ENCODE data around the gene XBP1.

The XBP1 gene

DNA sequence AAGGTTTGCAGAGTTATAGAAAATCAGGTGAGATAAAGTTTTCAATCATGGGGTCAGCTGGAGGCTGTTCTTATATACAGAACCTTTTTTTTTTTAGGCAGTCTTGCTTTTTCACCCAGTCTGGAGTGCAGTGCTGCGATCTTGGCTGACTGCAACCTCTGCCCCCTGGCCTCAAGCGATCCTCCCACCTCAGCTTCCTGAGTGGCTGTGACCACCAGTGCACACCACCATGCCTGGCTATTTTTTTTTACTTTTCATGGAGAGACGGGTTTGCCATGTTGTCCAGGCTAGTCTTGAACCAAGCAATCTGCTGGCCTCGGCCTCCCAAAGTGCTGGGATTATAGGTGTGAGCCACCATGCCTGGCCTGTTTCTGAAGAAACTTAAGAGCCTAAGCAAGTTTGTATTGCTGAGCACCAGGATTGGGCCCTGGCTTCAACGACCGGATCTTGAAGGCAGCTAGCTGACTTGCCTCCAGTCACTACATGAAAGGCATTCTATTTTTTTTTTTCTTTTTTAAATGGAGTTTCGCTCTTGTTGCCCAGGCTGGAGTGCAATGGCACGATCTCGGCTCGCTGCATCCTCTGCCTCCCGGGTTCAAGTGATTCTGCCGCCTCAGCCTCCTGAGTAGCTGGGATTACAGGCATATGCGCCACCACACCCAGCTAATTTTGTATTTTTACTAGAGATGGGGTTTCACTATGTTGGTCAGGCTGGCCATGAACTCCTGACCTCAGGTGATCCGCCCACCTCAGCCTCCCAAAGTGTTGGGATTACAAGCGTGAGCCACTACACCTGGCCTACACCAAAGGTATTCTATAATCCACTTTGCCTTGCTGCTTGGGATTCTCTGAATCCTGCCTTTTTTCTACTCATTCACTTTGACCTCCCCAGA, 7.6 kb downstream of the XBP1 start:
- WGBS, 2 experiments = 91 to 94% methylated on average over 15 of the region's 15 CpGs
- no peak overlapping the region for H3K27ac ChIP-seq (ENCODE audit: insufficient read depth, low read depth, low read length, poor library complexity, severe bottlenecking)
- peaks cover 26% of the 10 kb centered on the region for H3K36me3 ChIP-seq (ENCODE audit: control insufficient read depth, insufficient read depth, low read length)

DNA sequence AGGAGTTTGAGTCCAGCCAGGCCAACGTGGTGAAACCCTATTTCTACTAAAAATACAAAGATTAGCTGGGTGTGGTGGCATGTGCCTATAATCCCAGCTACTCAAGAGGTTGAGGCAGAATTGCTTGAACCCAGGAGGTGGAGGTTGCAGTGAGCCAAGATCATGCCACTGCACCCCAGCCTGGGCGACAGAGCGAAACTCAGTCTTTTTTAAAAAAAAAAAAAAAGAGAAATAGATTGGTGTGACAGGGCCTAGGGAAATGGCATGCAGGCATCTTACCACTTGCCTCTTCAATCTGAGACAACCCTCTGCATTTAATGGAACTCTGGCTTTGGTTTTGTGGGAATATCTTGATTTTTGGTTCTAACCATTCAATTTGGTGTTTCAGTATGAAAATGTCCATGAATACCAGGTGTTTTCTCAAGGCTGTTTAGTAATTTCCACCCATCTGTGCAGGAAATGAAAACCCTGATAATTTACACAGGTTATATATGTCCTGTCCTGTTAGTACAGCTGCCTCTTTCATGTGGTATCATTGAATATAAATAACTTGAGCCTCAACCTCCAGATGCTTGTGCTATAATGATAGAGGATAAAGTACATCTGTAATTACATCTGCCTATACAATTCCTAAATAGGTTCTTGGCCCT, 8.4 kb downstream of the XBP1 start:
- Histone ChIP-seq H3K27ac (ENCODE audit: insufficient read depth, low read depth, low read length, poor library complexity, severe bottlenecking) (no peak overlapping the region), H3K9me3 (ENCODE audit: control insufficient read depth, low read length) (no peaks in the 10 kb centered on the region), H3K36me3 (ENCODE audit: control insufficient read depth, insufficient read depth, low read length) (peaks cover 20% of the 10 kb centered on the region), H3K27me3 (ENCODE audit: control insufficient read depth, insufficient read depth, low read length, poor library complexity, severe bottlenecking) (no peaks in the 10 kb centered on the region), H3K4me3 (ENCODE audit: insufficient read depth, low read depth, low read length) (no peak overlapping the region), H3K4me1 (ENCODE audit: control insufficient read depth, insufficient read depth, low read length) (no peaks in the 10 kb centered on the region)
- WGBS, 2 experiments = 87 to 97% methylated on average over 3 of the region's 3 CpGs

More for the DNA sequence above, 7.6 kb downstream of the XBP1 start:
- Histone ChIP-seq H3K4me1 (ENCODE audit: control insufficient read depth, insufficient read depth, low read length) (no peaks in the 10 kb centered on the region), H3K27me3 (ENCODE audit: control insufficient read depth, insufficient read depth, low read length, poor library complexity, severe bottlenecking) (no peaks in the 10 kb centered on the region), H3K9me3 (ENCODE audit: control insufficient read depth, low read length) (no peaks in the 10 kb centered on the region), H3K4me3 (ENCODE audit: insufficient read depth, low read depth, low read length) (no peak overlapping the region)

DNA sequence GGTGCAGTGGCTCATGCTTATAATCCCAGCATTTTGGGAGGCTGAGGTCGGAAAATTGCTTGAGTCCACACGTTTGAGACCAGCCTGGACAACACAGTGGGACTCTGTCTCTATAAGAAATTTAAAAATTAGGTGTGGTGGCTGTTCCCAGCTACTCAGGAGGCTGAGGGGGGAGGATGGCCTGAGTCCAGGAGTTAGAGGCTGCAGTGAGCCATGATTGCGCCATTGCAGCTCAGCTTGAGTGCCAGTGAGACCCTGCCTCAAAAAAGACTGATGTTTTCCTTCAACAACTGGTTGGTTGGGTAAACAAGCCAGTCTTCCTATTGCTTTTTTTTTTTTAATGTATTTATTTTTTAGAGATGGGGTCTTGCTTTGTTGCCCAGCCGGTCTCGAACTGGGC, 9.2 kb downstream of the XBP1 start:
- Histone ChIP-seq H3K4me3 (ENCODE audit: insufficient read depth, low read depth, low read length) (no peak overlapping the region), H3K36me3 (ENCODE audit: control insufficient read depth, insufficient read depth, low read length) (peaks cover 20% of the 10 kb centered on the region), H3K27me3 (ENCODE audit: control insufficient read depth, insufficient read depth, low read length, poor library complexity, severe bottlenecking) (no peaks in the 10 kb centered on the region), H3K9me3 (ENCODE audit: control insufficient read depth, low read length) (no peaks in the 10 kb centered on the region), H3K4me1 (ENCODE audit: control insufficient read depth, insufficient read depth, low read length) (no peaks in the 10 kb centered on the region), H3K27ac (ENCODE audit: insufficient read depth, low read depth, low read length, poor library complexity, severe bottlenecking) (no peak overlapping the region)
- WGBS, 2 experiments = 92 to 95% methylated on average over 5 of the region's 5 CpGs

DNA sequence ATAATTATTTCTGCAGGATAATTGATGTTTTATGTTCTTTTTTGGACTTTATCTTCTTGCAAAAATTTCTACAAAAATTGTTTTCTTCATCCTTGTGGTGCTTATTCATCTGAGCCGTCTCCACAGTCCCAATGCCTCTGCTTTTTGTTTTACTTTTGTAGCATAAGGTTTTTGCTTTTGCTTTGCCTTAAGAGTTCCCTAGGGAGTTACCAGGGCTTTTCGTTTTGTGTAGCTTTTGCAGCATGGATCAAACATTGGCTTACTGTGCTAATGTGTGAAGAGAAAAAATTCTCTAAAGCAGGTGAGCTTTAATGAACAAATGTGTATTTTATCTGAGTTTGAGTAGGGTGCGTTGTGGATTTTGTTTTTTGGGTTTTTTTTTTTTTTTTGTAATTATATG, 11.8 kb downstream of the XBP1 start:
- Histone ChIP-seq H3K36me3 (ENCODE audit: control insufficient read depth, insufficient read depth, low read length) (peaks cover 39% of the 10 kb centered on the region), H3K27me3 (ENCODE audit: control insufficient read depth, insufficient read depth, low read length, poor library complexity, severe bottlenecking) (no peaks in the 10 kb centered on the region), H3K27ac (ENCODE audit: insufficient read depth, low read depth, low read length, poor library complexity, severe bottlenecking) (no peak overlapping the region), H3K9me3 (ENCODE audit: control insufficient read depth, low read length) (no peaks in the 10 kb centered on the region), H3K4me1 (ENCODE audit: control insufficient read depth, insufficient read depth, low read length) (no peaks in the 10 kb centered on the region), H3K4me3 (ENCODE audit: insufficient read depth, low read depth, low read length) (no peak overlapping the region)
- 93 to 94% methylated on average over 3 of the region's 3 CpGs for WGBS, 2 experiments

DNA sequence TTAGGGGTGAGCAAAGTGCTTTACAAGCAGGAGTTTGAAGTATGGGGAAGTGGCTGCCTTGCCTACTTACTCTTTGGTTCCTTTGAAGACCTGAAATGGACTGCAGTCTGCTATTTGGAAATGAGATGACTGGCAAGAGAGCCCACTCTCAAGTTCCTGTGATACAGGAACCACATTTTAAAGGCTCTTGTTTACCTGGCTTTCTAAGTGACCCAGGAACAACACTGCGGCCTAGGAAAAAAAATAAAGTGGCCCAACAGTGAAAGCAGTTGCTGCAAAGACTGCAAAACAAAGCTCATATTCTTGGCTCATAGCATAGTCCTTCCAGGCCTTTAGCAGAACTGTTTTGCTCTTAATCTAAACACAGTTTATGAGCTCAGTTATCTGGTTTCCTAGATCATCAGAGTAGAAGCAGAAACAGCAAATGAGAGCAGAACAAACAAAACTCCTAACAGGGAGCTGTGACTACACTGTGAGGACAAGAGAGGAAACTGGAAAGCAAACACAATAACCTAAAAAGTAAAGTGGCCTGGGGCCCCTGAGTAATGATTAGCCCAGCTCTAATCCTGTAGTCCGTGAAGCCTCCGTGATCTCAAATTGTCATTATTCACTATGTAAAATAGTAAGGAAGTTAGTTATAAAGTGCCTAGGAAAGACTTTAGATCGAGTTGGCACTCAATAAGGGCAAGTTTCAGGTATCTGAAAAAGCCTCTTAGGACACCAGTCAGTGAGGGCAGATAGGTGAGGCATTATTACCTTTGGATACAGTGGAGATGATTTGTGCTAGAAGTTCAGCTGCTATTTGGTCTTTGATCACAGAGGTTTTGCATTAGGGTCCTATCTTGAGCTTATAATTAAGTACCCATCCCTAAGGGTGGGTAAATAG, 16.3 kb downstream of the XBP1 start:
- Histone ChIP-seq H3K27me3 (ENCODE audit: control insufficient read depth, insufficient read depth, low read length, poor library complexity, severe bottlenecking) (no peaks in the 10 kb centered on the region), H3K4me1 (ENCODE audit: control insufficient read depth, insufficient read depth, low read length) (no peaks in the 10 kb centered on the region), H3K9me3 (ENCODE audit: control insufficient read depth, low read length) (no peaks in the 10 kb centered on the region), H3K36me3 (ENCODE audit: control insufficient read depth, insufficient read depth, low read length) (peaks cover 66% of the 10 kb centered on the region), H3K4me3 (ENCODE audit: insufficient read depth, low read depth, low read length) (no peak overlapping the region), H3K27ac (ENCODE audit: insufficient read depth, low read depth, low read length, poor library complexity, severe bottlenecking) (no peak overlapping the region)
- 87 to 99% methylated on average over 4 of the region's 4 CpGs for WGBS, 2 experiments

DNA sequence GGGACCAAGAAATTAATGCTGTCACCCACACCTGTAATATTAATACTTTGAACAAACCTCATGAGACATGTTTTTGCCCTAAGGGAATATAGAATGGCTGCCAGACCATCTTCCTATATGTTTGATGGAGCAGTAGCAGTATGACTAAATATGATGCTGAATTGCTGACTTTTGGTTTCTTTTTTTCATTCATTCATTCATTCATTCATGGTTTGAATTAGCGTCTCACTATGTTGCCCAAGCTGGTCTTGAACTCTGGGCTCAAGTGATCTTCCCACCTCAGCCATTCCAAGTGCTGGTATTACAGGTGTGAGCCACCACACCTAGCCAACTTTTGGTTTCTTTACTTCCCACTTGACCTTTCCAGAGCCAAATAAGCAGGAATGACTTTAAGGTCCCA, 20.1 kb downstream of the XBP1 start:
- no peak overlapping the region for H3K27ac ChIP-seq (ENCODE audit: insufficient read depth, low read depth, low read length, poor library complexity, severe bottlenecking)
- H3K4me1 ChIP-seq (ENCODE audit: control insufficient read depth, insufficient read depth, low read length) = no peaks in the 10 kb centered on the region
- peaks cover 47% of the 10 kb centered on the region for H3K36me3 ChIP-seq (ENCODE audit: control insufficient read depth, insufficient read depth, low read length)
- no peaks in the 10 kb centered on the region for H3K9me3 ChIP-seq (ENCODE audit: control insufficient read depth, low read length)
- no peak overlapping the region for H3K4me3 ChIP-seq (ENCODE audit: insufficient read depth, low read depth, low read length)
- H3K27me3 ChIP-seq (ENCODE audit: control insufficient read depth, insufficient read depth, low read length, poor library complexity, severe bottlenecking) = no peaks in the 10 kb centered on the region
- WGBS, 2 experiments = 88 to 94% methylated on average over 1 of the region's 1 CpG

DNA sequence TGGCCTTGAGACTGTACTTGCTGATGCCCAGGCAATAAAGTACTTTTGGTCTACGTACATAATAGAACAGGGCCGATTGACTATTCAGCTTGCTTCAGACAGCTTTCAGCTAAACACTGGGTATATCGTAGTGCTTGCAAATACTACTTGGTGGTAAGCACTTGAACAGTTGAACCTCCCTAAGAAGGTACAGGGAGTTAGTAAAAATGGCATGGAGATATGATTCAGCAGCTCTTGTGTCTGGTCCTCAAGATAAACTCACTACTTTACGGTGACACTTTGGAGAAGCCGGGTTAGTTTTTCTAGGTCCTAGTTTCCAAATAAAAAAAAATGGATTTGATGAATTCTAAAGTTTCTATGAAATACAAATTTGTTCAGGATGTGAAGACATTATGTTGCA, 20.5 kb downstream of the XBP1 start:
- H3K4me1 ChIP-seq (ENCODE audit: control insufficient read depth, insufficient read depth, low read length) = no peaks in the 10 kb centered on the region
- WGBS, 2 experiments = 90 to 99% methylated on average over 5 of the region's 5 CpGs
- H3K27ac ChIP-seq (ENCODE audit: insufficient read depth, low read depth, low read length, poor library complexity, severe bottlenecking) = no peak overlapping the region
- H3K9me3 ChIP-seq (ENCODE audit: control insufficient read depth, low read length) = no peaks in the 10 kb centered on the region
- peaks cover 43% of the 10 kb centered on the region for H3K36me3 ChIP-seq (ENCODE audit: control insufficient read depth, insufficient read depth, low read length)
- H3K4me3 ChIP-seq (ENCODE audit: insufficient read depth, low read depth, low read length) = no peak overlapping the region
- no peaks in the 10 kb centered on the region for H3K27me3 ChIP-seq (ENCODE audit: control insufficient read depth, insufficient read depth, low read length, poor library complexity, severe bottlenecking)

DNA sequence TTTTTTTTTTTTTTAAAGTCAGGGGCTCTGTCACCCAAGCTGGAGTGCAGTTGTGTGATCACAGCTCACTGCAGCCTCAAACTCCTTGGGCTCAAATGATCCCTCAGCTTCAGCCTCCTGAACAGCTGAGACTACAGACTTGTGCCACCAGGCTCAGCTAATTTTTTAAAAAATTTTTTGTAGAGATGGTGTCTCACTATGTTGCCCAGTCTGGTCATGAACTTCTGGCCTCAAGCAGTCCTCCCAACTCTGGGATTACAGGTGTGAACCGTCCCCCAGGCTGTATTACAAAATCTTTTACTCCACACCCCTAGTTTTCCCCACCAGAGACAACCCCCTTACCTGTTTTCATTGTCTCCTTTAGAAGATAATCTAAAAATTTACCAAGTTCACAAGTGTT, 26.0 kb downstream of the XBP1 start:
- Histone ChIP-seq H3K27ac (ENCODE audit: insufficient read depth, low read depth, low read length, poor library complexity, severe bottlenecking) (no peak overlapping the region), H3K27me3 (ENCODE audit: control insufficient read depth, insufficient read depth, low read length, poor library complexity, severe bottlenecking) (no peaks in the 10 kb centered on the region), H3K4me1 (ENCODE audit: control insufficient read depth, insufficient read depth, low read length) (no peaks in the 10 kb centered on the region), H3K36me3 (ENCODE audit: control insufficient read depth, insufficient read depth, low read length) (peaks cover 8% of the 10 kb centered on the region), H3K9me3 (ENCODE audit: control insufficient read depth, low read length) (no peaks in the 10 kb centered on the region), H3K4me3 (ENCODE audit: insufficient read depth, low read depth, low read length) (no peak overlapping the region)
- 91 to 100% methylated on average over 1 of the region's 1 CpG for WGBS, 2 experiments

DNA sequence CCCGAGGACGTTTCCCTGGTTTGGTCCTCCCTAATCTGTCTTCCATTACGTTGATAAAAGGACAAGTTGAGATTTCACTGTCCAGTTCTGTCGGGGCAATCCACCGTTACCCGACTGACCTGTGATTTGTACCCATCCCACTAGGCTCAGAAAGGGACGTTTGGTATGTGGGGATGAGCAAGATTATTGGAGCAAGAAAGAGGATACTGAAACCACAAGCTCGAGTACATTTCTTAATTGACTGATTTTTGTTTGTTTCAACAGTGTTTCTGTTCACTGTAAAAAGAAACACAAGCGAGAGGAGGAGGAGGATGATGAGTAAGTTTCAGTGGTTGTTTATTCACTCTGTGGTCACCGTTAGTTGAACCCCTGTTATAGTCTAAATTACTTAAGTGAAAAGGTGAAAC, 26.9 kb downstream of the XBP1 start:
- Histone ChIP-seq H3K4me3 (ENCODE audit: insufficient read depth, low read depth, low read length) (peak overlapping the region; percentile 78), H3K9me3 (ENCODE audit: control insufficient read depth, low read length) (no peaks in the 10 kb centered on the region), H3K4me1 (ENCODE audit: control insufficient read depth, insufficient read depth, low read length) (no peaks in the 10 kb centered on the region), H3K27me3 (ENCODE audit: control insufficient read depth, insufficient read depth, low read length, poor library complexity, severe bottlenecking) (no peaks in the 10 kb centered on the region), H3K36me3 (ENCODE audit: control insufficient read depth, insufficient read depth, low read length) (peaks cover 8% of the 10 kb centered on the region), H3K27ac (ENCODE audit: insufficient read depth, low read depth, low read length, poor library complexity, severe bottlenecking) (no peak overlapping the region)
- 23 to 26% methylated on average over 10 of the region's 10 CpGs for WGBS, 2 experiments

Data from ectodermal cell (in vitro differentiated cells).